GM20000 (cell line): ENCODE measurements around the gene COLEC12.
A peak's percentile ranks its signal among the peaks of the same experiment; 100 is the strongest.

Experiments
- DNase-seq: peaks from one replicate; pipeline ENCODE4 v3.0.0; 2012; ENCODE audit warnings: low spot score
- TF ChIP-seq, protein P1 (sequence below): IDR thresholded peaks from 2 replicates; pipeline ENCODE4 v1.5.1; 2012; ENCODE audit warnings: mild to moderate bottlenecking, control low read depth; ENCODE audit errors: extremely low read depth, missing control alignments

Gene COLEC12

GRCh38 chr18:526681-527080, 26.2 kb upstream of the COLEC12 start:
- TF ChIP-seq, protein P1, sequence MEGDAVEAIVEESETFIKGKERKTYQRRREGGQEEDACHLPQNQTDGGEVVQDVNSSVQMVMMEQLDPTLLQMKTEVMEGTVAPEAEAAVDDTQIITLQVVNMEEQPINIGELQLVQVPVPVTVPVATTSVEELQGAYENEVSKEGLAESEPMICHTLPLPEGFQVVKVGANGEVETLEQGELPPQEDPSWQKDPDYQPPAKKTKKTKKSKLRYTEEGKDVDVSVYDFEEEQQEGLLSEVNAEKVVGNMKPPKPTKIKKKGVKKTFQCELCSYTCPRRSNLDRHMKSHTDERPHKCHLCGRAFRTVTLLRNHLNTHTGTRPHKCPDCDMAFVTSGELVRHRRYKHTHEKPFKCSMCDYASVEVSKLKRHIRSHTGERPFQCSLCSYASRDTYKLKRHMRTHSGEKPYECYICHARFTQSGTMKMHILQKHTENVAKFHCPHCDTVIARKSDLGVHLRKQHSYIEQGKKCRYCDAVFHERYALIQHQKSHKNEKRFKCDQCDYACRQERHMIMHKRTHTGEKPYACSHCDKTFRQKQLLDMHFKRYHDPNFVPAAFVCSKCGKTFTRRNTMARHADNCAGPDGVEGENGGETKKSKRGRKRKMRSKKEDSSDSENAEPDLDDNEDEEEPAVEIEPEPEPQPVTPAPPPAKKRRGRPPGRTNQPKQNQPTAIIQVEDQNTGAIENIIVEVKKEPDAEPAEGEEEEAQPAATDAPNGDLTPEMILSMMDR = no peak
- no peak for DNase-seq

DNA sequence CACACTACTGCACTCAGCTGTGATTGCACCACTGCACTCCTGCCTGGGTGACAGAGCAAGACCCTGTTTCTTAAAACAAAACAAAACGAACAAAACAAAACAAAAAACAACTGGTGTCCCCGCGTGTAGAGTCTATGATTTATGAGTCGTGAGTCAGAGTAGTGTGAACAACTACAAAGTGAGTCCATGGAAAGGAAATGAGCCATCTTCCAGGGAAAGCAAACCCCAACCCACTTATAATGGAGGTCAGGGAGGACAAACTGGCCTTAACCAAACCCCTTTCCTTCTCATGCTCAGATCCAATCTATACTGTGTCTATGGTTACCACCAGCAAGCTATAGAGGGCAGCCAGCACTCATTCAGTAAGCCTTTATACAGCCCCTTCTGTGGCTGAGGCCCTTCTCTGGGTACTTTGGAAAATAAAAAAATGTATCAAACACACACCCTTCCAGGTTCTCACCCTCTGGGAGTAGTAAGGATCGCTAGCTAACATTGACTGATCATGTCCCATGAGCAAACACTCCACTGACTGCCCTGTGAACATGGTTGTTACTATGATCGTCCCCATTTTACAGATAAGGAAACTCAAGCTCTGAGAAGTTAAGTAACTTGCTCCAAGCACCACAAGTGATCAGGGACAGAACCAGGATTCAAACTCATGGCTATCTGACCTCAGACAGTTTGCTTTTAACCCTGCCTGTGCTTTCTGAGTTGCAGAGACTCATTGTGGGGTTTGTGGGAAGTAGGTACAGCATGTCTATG, 24.7 kb upstream of the COLEC12 start:
- DNase-seq = no peak
- TF ChIP-seq, protein P1 = no peak

DNA sequence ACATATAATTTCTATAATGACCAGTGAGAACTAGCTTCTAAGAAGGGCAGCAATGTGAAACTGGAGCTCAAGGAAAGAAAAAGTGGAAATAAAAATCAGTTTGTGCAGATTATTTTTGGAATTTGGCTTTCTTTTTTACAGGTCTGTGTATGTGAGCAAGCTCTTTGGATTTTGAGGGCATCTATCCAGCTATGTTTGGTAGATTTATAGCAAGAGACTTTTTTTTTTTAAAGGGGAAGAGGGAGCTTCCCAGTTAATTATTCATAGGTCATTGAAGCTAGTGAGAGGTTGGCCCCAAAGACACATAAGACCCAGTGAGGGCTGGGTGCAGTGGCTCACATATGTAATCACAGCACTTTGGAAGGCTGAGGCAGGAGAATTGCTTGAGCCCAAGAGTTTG, 24.0 kb upstream of the COLEC12 start:
- no peak for DNase-seq
- TF ChIP-seq, protein P1 = no peak

DNA sequence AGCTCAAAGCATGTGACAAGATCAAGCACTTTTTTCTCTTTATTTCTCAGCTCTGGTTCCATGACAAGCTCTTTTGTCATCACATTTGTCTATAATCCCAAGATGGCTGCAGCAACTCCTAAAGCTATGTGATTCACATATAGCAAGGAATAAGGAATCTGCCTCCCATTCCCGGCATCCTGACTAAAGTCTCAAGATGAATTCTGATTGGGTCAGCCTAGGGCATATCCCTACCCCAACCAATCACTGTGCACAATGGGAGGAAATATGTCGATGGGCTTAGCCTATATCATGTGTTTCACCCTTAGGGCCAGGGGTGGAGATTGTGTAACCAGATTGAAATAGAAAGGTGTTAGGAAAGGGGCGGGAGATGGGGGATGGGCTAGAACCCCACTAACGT, 23.1 kb upstream of the COLEC12 start:
- DNase-seq = no peak
- TF ChIP-seq, protein P1 = no peak

- TF ChIP-seq, protein P1 = no peak
- DNase-seq = peak; percentile 69
These were observed 18.7 kb upstream of the COLEC12 start for GRCh38 chr18:519019-519879.

- TF ChIP-seq, protein P1 = no peak
- DNase-seq = no peak
These were observed 17.6 kb upstream of the COLEC12 start for GRCh38 chr18:518081-518480.

DNA sequence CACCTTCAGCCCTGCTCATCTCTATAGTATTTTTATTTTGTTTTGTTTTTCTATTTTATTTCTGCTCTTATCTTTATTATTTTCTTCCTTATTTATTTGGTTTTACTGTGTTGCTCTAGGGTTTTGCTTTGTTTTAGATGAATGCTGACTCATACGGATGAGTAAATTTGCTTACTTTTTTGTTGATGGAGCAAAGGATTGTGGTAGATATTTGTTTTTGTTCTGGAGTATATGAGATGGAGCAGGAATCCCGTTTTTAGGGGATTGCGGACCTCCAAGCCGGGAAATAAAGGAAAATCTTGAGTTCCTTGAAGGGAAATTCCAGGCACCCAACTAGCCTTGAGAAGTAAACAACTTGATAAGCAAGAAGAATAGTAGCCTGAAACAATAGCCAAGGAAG, 15.3 kb upstream of the COLEC12 start:
- no peak for DNase-seq
- TF ChIP-seq, protein P1 = no peak
